Endothelial cell of umbilical vein (primary cell): ENCODE measurements around the gene THOC2. TPM values are rescaled to one million over a fixed set of nuclear protein-coding genes. Genes with fewer than 3 reads are reported as not detected.
"Not testable (repeated sequence)": the region's sequence is repeated elsewhere in the genome, so short reads cannot be mapped to it uniquely, and the experiment has no call there.

Experiments
- Bru-seq: library from RNA; stranded (reverse); fragments of 400-500 nt; gene quantifications from one replicate; lab custom pipeline; 2021; lab: Mats Ljungman, UMichigan
- BruChase-seq, 2 experiments: library from RNA; stranded (reverse); fragments of 400-500 nt; gene quantifications; one replicate each; lab custom pipeline; 2021; lab: Mats Ljungman, UMichigan
- BruUV-seq: library from RNA; stranded (reverse); fragments of 400-500 nt; replicated peaks from 2 replicates; lab custom pipeline; 2021; lab: Mats Ljungman, UMichigan
- CTCF ChIA-PET: fragments of 300-600, 350-600 bp; sonication (Branson Sonifier 250); formaldehyde crosslinking; loops from one replicate; lab custom pipeline; 2021; ENCODE audit warnings: antibody characterized with exemption, inconsistent platforms; lab: Charles Lee
- POLR2A ChIA-PET: fragments of 300-600, 350-600 bp; sonication (Branson Sonifier 250); formaldehyde crosslinking; loops from one replicate; lab custom pipeline; 2021; ENCODE audit warnings: antibody characterized with exemption, inconsistent platforms; lab: Charles Lee
- DNase-seq: peaks from one replicate; pipeline ENCODE4 v3.0.0-alpha.2; 2011; ENCODE audit warnings: low read depth, low spot score
- FAIRE-seq: peaks from 2 replicates; lab custom pipeline; 2011; peaks lifted over from hg19 to GRCh38; lab: Jason Lieb, UNC
- H2AFZ ChIP-seq: 2 replicates; pipeline ENCODE4 v1.6.0; 2012; ENCODE audit warnings: low read depth, low read length, control low read depth, inconsistent platforms
- H3K27ac ChIP-seq: 2 replicates; pipeline ENCODE4 v1.5.1; 2011; ENCODE audit warnings: low read depth, mild to moderate bottlenecking, control low read depth, low read length, moderate library complexity; ENCODE audit not compliant: insufficient read depth
- H3K27me3 ChIP-seq, 2 experiments: 2 replicates each; pipeline versions ENCODE4 v1.6.0 to v1.6.1; 2011; ENCODE audit warnings: low read length in 2 of 2, mixed read lengths in 1 of 2; ENCODE audit not compliant: control insufficient read depth in 2 of 2, insufficient read depth in 2 of 2
- H3K36me3 ChIP-seq, 2 experiments: 2 replicates in 1 of 2; 3 replicates in 1 of 2; pipeline ENCODE4 v1.5.1; 2011; ENCODE audit warnings: low read length in 2 of 2, mild to moderate bottlenecking in 1 of 2, moderate library complexity in 1 of 2; ENCODE audit not compliant: control insufficient read depth in 2 of 2, insufficient read depth in 2 of 2; ENCODE audit errors: extremely low read depth in 1 of 2
- H3K4me1 ChIP-seq: 3 replicates; pipeline ENCODE4 v1.5.1; 2011; ENCODE audit warnings: mild to moderate bottlenecking, low read length; ENCODE audit not compliant: control insufficient read depth, insufficient read depth; ENCODE audit errors: extremely low read depth
- H3K4me2 ChIP-seq: 2 replicates; pipeline ENCODE4 v1.6.1; 2011; ENCODE audit warnings: low read length, control low read depth, mixed read lengths; ENCODE audit not compliant: insufficient read depth
- H3K4me3 ChIP-seq, 3 experiments: fragments of 200-600 bp in 1 of 3; sonication (generic), shearing (Covaris generic) in 1 of 3; replicated peaks in 1 of 3; 2 replicates each; pipeline ENCODE4 v1.5.1; 2011 to 2016; ENCODE audit warnings: control low read depth in 3 of 3, low read length in 3 of 3, mild to moderate bottlenecking in 2 of 3, inconsistent platforms in 1 of 3, low read depth in 1 of 3, moderate library complexity in 1 of 3; ENCODE audit not compliant: insufficient read depth in 1 of 3
- H3K79me2 ChIP-seq: 2 replicates; pipeline ENCODE4 v1.6.0; 2012; ENCODE audit warnings: low read length, inconsistent platforms; ENCODE audit not compliant: control insufficient read depth, insufficient read depth
- H3K9ac ChIP-seq: replicated peaks from 2 replicates; pipeline ENCODE3; 2011; ENCODE audit warnings: low read length, control low read depth; ENCODE audit not compliant: insufficient read depth; ENCODE audit errors: extremely low read depth
- H3K9me1 ChIP-seq: replicated peaks from 3 replicates; pipeline ENCODE4 v1.6.0; 2011; ENCODE audit warnings: mild to moderate bottlenecking, low read length; ENCODE audit not compliant: control insufficient read depth, insufficient read depth; ENCODE audit errors: extremely low read depth
- H3K9me3 ChIP-seq: replicated peaks from 2 replicates; pipeline ENCODE4 v1.5.1; 2012; ENCODE audit warnings: low read length, inconsistent platforms; ENCODE audit not compliant: control insufficient read depth, insufficient read depth
- H4K20me1 ChIP-seq: replicated peaks from 2 replicates; pipeline ENCODE3; 2011; ENCODE audit warnings: mild to moderate bottlenecking, low read length; ENCODE audit not compliant: control insufficient read depth, insufficient read depth; ENCODE audit errors: extremely low read depth
- CTCF ChIP-seq, 2 donors: IDR thresholded peaks; 1 replicate in 1 of 2; 2 replicates in 1 of 2; pipeline ENCODE4 v1.5.1; 2011; ENCODE audit warnings: low read length in 2 of 2, mild to moderate bottlenecking in 2 of 2, moderate library complexity in 2 of 2, control low read depth in 1 of 2, inconsistent platforms in 1 of 2, low read depth in 1 of 2; ENCODE audit not compliant: insufficient read depth in 1 of 2; ENCODE audit errors: extremely low read depth in 1 of 2
- GATA2 ChIP-seq: IDR thresholded peaks from 2 replicates; pipeline ENCODE4 v1.7.0; 2011; ENCODE audit warnings: low read depth, mild to moderate bottlenecking, moderate library complexity, mixed read lengths, low read length; ENCODE audit not compliant: insufficient read length, insufficient read depth
- JUN ChIP-seq: IDR thresholded peaks from 2 replicates; pipeline ENCODE4 v1.6.1; 2011; ENCODE audit warnings: borderline replicate concordance, low read depth; ENCODE audit not compliant: insufficient read length, insufficient read depth
- MAX ChIP-seq: IDR thresholded peaks from 2 replicates; pipeline ENCODE4 v1.6.1; 2011; ENCODE audit not compliant: insufficient read depth, insufficient read length
- POLR2A ChIP-seq: IDR thresholded peaks from 2 replicates; pipeline ENCODE4 v1.6.1; 2012; ENCODE audit warnings: low read depth, mild to moderate bottlenecking, control low read depth, low read length
- POLR2AphosphoS5 ChIP-seq: IDR thresholded peaks from 2 replicates; pipeline ENCODE4 v1.6.1; 2012; ENCODE audit warnings: low read depth, mild to moderate bottlenecking, control low read depth, low read length, moderate library complexity; ENCODE audit not compliant: insufficient read depth
- dilution Hi-C: fragments of 300-500 bp; cut with MboI; formaldehyde crosslinking; loops from one replicate; pipeline ENCODE4 v1.15.0; 2019; ENCODE audit warnings: low sequenced_read_pairs; ENCODE audit not compliant: extremely low pct_ligation_motif_present
- intact Hi-C: fragments of 100-400 bp; cut with micrococcal nuclease; formaldehyde crosslinking; loops from one replicate; pipeline ENCODE4 v1.10.0; 2022
- long read RNA-seq: library from polyadenylated mRNA; stranded (forward); transcript quantifications from one replicate; pipeline ENCODE4 v2.0.0, GENCODE V29; 2021
- polyA minus RNA-seq, 3 experiments: library from RNA; depleted of rRNA, polyadenylated mRNA; stranded (reverse); fragments of >200 nt; gene quantifications; 1 replicate in 1 of 3; 2 replicates in 2 of 3; pipeline ENCODE4 v1.2.3, GENCODE V29; 2011
- polyA plus RNA-seq, 4 experiments: library from polyadenylated mRNA; depleted of rRNA in 3 of 4; stranded (reverse) in 3 of 4; unstranded in 1 of 4; fragments of >200 nt; gene quantifications; 2 replicates each; pipeline versions ENCODE4 v1.2.1 to v1.2.3, GENCODE V29; 2011 to 2012; ENCODE audit warnings: missing spikeins in 1 of 4
- total RNA-seq: library from RNA; stranded (reverse); gene quantifications from 2 replicates; pipeline ENCODE4 v1.2.3, GENCODE V29; 2021

Gene THOC2
- total RNA-seq (67.8 and 72.9 TPM in 2 replicates), polyA plus RNA-seq (19.0 and 26.0 TPM in 2 replicates), polyA minus RNA-seq (46.1 and 46.8 TPM in 2 replicates), Bru-seq, nascent RNA (percentile 88 among the genes with signal in this experiment), BruChase-seq, experiment 1, labeled RNA remaining after a 6-hour chase (percentile 84 among the genes with signal in this experiment), BruChase-seq, experiment 2, labeled RNA remaining after a 2-hour chase (percentile 86 among the genes with signal in this experiment)
- polyA plus RNA-seq (2011; cell fraction: cytosol; rRNA removed) = 21.5 and 24.2 TPM in 2 replicates
- polyA plus RNA-seq (2011; cell fraction: nucleus; rRNA removed) = 131 and 185 TPM in 2 replicates
- polyA plus RNA-seq (2012) = 36.9 and 41.8 TPM in 2 replicates
- 29.1 TPM for polyA minus RNA-seq (2011; cell fraction: cytosol; rRNA and poly(A)+ RNA removed)
- polyA minus RNA-seq (2011; cell fraction: nucleus; rRNA and poly(A)+ RNA removed) = 159 and 223 TPM in 2 replicates
- long read RNA-seq, full-length matches to known transcripts = 7 of 66 reads
- long read RNA-seq, partial matches to known transcripts = 39 of 66 reads
- long read RNA-seq, other reads (novel, unspliced or antisense) = 20 of 66 reads

GRCh38 chrX:123732670-123733363 is at the start of gene THOC2:
Gene THOC2, minus strand, starts transcription at chrX:123733052. Its CDS starts 30 bp downstream, at chrX:123733022.
- no peaks in the 10 kb centered on the region for H3K9me3 ChIP-seq
- dilution Hi-C loops = no loop called here
- no peaks in the 10 kb centered on the region for H3K9me1 ChIP-seq
- FAIRE-seq (peak; percentile 92), DNase-seq (peak; percentile 85)
- peaks cover 24% of the 10 kb centered on the region for H3K4me1 ChIP-seq
- POLR2A ChIA-PET = no interaction called here
- peak within 1 kb of the TSS; percentile 94 for H3K9ac ChIP-seq
- peaks cover 53% of the 10 kb centered on the region for H3K79me2 ChIP-seq
- peak within 1 kb of the TSS; percentile 91 for H2AFZ ChIP-seq
- H3K4me3 ChIP-seq = peak within 1 kb of the TSS; percentile 74 to 96 (median 95)
- CTCF ChIA-PET = interaction anchor here (0.6 to 1.3 kb wide), 2 partner anchors 16 to 45 kb away, joined by 3 read pairs; no protein-coding TSS in a partner anchor
- H3K27ac ChIP-seq = peak within 1 kb of the TSS; percentile 87
- no peaks in the 10 kb centered on the region for H3K27me3 ChIP-seq
- H3K4me2 ChIP-seq = peak within 1 kb of the TSS; percentile 98
- H3K36me3 ChIP-seq = no peaks in the 10 kb centered on the region
- BruUV-seq = TSS peak; percentile 49
- no peaks in the 10 kb centered on the region for H4K20me1 ChIP-seq
- intact Hi-C loops = loop anchor here (2.0 kb wide), 1 partner anchor 126 kb away; no protein-coding TSS in a partner anchor
- no peak for TF ChIP-seq JUN
- peak; percentile 76 for TF ChIP-seq POLR2A
- peak; percentile 26 for TF ChIP-seq MAX
- peak in 1 of 2 donors; percentile 33 for TF ChIP-seq CTCF (IDR thresholded peaks at IDR 0.05; ENCODE audit: extremely low read depth in 1 of 2, insufficient read depth in 1 of 2, low read depth in 1 of 2, low read length in 2 of 2)
- no peak for TF ChIP-seq GATA2
- TF ChIP-seq POLR2AphosphoS5 = peak; percentile 69

GRCh38 chrX:123781786-123782185 is 48.9 kb upstream of the THOC2 start:
- H3K27me3 ChIP-seq, H3K9me1 ChIP-seq, BruUV-seq, POLR2A ChIA-PET, DNase-seq, intact Hi-C loops, H3K4me3 ChIP-seq, dilution Hi-C loops, H4K20me1 ChIP-seq, H3K27ac ChIP-seq, H3K9me3 ChIP-seq, FAIRE-seq, H3K4me1 ChIP-seq, H3K4me2 ChIP-seq, H3K36me3 ChIP-seq, H2AFZ ChIP-seq, H3K79me2 ChIP-seq, H3K9ac ChIP-seq: not testable (repeated sequence)
- CTCF ChIA-PET = interaction anchor here (1.6 kb wide), 1 partner anchor 51 kb away, joined by 3 read pairs; no protein-coding TSS in a partner anchor
